COLO668 (cell line): ENCODE data around the gene KLF11.

ENCODE experiments used
- DNase-seq: peaks from one replicate; lab custom pipeline; 2025; ENCODE audit not compliant: unreplicated experiment; lab: John Stamatoyannopoulos, UW

Gene KLF11

DNA sequence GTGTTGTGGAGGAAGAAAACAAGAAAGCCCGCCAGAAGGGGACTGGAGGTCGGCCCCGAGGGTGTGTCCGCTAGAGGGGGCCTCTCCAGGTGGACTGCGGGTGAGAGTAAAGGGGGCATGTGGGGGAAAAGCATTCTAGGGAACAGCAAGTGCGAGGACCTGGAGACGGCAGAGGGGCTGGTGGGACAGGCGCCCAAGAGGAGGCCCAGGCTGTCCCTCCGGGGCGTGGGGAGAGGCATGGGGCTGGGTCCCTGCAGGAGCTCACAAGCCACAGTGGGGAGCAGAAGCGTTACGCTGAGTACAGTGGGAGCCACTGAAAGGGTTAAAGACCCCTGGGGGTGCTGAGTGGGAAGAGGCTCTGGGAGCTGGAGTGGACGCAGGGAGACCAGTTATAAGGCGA lies 1.6 kb upstream of the KLF11 start:
- DNase-seq, result no peak

DNA sequence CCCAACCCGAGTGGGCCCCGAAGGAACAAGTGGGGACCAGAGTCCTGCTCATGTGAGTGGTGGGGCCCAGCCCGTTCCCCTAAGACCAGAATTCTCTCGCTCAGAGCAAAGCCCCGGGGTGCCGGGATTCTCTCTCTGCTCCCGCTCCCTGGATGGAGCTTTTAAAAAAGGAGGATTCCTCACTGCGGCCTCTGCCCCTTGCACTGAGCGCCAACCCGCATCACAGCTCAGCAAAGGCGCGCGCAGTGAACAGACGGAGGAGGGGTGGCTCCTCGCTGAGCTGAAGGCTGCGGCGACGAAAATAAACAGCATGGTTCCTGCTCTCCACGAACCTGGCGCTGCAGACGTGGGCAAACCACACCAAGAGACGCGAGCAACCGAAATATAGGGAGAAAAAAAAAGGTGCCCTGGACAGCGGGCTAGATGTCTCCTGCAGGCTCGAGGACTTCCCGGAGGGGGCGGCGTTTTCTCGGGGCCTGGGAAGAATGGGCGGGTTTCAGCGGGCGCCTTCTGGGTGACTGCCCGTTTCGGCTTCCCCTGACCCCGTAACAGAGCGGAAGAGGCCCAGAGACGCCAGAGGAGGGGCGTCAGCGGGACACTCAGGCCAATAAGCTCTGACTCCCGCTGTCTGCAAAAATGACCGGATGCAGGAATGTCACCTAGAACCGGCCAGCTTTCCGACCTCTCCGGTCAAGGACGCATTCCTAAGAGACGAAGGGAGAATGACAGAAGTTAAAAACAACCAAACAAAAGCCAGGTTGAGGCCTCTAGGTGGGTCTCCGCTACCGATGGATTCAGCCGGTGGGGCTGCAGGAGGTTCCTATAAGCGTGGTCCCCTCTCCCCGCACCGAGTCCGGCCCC lies 819 bp upstream of the KLF11 start:
- DNase-seq, result no peak

DNA sequence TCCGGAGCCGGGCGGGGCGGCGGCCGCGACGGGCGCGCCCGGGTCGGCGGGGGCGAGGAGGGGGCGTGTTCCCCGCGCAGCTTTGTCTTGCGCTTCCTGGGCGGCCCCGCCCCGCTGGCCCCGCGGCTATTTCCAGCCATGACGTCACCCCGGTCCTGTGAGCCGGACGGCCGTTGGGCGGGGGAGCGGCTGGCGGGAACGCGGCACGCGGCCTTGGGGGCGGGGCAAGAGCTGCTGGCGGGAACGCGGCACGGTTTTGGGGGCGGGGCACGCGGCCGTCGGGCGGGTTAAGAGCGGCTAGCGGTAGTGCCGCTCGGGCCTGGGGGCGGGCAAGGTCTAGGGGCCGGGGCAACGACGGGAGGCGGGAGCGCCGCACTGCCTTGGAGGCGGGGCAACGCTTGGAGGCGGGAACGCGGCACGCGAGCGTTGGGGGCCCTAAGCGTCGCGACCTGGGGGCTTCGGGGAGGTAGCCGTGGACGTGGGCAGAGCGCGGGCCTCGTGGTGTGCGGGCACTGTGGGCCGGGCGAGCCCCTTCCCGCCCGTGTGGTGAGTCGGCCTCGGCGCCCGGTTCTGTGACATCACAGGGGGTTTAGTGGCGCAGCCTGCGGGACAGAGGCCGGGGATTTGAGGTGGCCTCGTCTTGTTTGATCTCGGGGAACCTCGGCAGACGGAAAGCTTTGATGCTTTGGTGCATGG lies 704 bp downstream of the KLF11 start:
- peak; percentile 96 for DNase-seq

DNA sequence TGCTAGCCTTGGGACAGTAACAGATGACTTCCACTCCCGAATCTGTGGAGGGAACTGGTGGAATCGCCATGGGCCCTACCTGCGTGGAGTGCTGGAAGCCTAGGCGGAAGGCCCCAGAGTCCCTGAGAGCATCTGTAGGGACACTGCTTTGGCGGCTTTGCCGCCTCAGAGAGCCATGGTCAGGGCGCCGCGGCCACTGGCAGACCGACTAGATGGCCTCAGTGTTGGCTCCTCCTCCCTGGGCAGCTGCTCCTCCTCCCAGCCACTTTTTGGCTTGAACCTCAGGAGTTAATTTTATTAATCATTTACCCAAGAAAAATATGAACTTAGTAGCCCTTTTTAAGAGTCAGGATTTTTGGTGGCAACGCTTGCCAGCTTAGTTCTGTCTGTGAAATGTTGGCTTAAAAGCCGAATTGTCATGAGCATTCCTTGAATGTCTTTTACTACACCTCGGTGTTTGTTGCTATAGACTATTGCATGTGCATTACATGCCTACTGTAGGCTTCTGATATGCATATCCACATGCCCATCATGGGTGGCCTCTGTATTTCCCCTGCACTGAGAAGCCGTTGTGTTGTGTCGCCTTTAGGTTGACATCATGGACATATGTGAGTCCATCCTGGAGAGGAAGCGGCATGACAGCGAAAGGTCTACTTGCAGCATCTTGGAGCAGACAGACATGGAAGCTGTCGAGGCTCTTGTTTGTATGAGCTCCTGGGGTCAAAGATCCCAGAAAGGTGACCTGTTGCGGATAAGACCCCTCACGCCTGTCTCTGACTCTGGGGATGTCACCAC lies 2.4 kb downstream of the KLF11 start:
- DNase-seq, result no peak

DNA sequence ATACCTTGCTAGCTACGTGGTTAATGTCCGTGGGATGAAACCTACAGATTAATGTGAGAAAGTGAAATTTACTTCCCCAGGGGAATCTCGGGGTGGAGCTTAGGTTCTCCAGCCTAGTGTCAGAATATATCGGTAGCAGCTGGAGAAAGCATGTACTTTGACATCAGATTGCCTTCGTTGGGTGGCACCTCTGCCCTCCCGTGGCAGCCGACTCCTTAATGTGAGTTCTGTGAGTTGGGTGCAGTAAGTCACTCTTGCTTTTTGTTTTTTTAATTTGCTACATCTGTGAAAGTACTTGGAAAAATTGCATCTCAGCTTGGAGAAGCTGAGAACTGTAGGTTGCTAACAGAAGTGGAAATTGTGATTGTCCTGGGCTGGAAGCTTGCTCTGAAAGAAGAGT lies 3.6 kb downstream of the KLF11 start:
- no peak for DNase-seq

DNA sequence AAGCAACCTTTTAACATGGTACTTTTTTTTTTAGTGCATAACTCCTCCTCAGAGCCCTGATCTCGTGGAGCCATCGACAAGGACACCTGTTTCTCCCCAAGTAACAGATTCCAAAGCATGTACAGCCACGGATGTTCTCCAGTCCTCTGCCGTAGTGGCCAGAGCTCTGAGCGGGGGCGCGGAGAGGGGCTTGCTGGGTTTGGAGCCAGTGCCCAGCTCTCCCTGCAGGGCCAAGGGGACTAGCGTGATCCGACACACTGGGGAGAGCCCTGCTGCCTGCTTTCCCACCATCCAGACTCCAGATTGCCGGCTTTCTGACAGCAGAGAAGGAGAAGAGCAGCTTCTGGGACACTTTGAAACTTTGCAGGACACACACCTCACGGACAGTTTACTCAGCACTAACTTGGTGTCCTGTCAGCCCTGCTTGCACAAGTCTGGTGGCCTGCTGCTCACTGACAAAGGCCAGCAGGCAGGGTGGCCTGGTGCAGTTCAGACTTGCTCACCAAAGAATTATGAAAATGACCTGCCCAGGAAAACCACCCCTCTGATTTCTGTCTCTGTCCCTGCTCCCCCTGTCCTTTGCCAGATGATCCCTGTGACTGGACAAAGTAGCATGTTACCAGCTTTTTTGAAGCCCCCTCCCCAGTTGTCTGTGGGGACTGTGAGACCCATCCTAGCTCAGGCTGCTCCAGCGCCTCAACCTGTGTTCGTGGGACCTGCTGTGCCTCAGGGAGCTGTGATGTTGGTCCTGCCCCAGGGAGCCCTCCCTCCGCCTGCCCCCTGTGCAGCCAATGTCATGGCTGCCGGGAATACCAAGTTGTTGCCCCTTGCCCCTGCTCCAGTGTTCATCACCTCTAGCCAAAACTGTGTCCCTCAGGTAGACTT lies 4.5 kb downstream of the KLF11 start:
- no peak for DNase-seq

DNA sequence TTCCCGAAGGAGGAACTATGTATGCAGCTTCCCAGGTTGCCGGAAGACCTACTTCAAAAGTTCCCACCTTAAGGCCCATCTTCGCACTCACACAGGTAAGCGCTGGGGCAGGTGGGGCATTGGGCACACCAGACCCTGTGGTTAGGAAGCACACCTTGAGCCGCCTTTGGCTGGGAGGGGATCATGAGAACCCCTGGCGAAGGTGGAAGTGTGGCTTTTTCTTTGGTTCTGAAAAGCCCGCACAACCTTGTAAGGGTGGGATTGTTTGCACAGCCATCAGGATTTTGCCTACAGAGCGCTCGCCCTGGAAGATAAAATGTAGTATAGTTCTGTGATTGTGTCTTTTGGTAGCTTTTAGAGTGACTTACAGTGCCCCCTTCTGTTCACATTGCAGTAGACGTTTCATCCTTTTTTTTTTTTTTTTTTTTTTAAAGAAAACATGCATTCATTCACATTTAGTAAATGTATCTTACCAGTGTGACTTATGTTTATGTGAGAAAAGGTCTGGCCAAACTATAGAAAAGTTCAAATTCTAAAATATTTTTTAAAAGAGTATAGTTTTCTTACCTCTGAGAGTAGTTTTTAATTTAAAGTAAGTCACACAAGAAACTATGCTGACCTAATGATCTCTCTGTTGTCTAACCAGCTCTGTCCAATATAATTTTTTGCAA lies 5.3 kb downstream of the KLF11 start:
- DNase-seq, result no peak

DNA sequence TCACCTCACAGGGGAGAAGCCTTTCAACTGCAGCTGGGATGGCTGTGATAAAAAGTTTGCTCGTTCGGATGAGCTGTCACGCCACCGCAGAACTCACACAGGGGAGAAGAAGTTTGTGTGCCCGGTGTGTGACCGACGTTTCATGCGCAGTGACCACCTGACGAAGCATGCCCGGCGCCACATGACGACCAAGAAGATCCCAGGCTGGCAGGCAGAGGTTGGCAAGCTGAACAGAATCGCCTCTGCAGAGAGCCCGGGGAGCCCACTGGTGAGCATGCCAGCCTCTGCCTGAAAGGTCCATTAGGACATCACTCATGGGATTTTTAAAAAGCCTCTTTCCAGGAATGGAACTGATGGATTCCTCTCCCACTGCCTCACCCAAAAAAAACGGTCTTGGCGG lies 8.9 kb downstream of the KLF11 start:
- no peak for DNase-seq

DNA sequence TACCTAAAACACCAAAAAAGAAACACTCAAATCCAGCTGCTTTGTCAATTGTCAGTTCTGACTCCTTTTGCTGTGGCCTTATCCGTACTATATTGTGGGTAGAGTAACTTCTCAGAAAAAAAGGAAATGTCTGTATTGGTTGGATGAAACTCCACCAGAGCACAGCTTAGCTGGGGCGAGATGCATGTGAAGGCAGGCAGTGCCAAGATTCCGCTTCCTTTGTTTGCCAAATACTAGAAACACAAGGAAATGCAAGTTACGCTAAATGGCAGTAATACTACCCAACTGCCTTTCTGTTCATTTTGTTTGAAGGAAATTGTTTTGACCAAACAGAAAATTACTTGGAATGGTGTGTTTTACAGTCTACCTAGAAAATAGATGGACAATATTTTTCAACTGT lies 10.0 kb downstream of the KLF11 start:
- no peak for DNase-seq

DNA sequence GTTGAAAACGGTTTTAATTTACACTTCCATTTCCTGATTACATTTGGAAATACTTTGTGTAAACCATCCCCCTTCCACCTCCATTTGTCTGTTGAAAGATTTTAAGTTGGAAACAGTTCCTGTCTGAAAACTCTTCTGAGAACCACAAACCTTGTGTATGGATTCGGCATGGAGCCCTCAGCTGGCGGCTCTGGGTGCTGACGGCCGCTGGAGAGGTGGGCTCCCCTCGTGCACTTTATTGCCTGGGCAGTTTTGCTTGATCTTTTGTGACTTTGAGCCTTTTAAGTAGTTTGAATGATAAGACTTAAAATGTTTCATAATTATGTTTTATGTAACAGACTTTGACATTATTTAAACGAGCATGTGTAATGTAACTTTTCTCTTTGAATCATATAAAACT lies 11.1 kb downstream of the KLF11 start:
- DNase-seq, result no peak

DNA sequence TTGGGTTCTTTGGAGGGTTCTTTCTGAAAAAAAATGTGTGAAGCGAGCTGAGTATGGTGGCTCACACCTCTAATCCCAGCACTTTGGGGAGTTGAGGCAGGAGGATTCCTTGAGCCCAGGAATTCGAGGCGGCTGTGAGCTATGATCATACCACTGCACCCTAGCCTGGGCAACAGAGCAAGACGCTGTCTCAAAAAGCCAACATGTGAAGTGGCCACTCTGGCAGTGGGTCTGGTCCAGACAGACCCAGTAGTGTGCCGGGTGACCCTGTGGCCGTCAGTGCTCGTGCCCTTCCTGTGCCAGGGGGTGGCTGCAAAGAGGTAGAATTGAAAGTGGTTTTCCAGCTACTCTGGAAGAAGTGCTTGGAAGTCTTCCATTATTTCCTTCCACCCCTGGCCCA lies 11.6 kb downstream of the KLF11 start:
- DNase-seq, result no peak

DNA sequence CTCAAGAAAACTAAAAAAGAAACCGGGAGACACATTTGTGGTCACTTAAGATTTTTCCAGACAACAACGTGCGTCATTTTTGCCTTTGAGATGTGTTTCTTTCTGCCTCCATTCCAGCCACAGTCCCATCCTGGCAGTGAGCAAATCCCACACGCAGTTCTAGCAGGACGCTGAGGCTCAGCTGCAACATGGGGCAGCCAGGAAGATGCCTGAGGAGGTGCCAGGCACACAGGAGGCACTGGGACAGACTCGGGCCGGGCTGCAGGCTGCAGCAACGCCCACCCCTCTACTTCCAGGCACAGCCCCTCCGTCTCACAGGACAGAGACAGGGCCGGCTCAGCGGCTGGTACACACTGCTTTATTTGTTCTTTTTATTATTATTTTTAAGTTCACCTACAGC lies 13.1 kb downstream of the KLF11 start:
- DNase-seq, result no peak

DNA sequence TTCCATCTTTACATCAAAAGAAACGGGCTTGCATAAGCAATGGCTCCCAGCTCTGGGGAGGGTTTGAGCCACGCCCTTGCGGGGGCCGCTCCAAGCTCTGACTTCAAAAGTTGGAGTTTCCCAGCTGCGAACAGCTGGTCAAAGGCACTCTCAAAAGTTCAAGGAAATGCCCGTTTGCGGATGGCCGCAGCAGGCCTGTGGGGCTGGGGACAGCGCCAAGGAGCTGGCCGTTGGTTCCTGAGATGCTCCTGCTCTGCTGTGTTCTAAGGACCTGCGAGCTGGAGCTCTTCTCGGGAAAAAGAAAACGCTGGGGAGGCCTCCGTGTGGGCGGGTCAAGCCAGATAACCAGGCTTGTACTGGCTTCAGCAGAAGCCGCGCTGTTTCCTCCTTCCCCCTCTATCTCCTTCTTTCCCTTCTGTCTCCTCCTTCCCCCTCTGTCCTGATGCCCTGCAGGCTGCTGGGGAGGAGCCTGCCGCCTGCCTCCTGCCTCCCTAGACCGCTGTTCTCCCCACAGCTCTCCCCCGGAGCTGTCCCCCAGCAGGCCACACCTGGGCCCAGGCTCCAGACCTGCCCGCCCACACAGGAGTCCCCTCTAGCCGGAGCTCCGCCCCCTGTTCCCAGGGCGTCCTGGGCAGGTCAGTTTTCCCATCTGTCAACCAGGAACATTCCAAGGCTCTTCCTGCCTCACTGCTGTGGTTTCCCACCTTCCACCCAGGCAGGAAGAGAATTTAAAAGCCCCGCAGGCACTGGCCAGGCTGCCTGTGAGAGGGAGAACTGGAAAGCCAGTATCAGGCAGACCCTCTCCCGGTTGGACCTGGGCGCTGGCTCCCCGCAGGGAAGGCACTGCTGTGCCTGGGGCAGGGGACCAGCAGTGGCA lies 14.1 kb downstream of the KLF11 start:
- DNase-seq, result peak; percentile 52

DNA sequence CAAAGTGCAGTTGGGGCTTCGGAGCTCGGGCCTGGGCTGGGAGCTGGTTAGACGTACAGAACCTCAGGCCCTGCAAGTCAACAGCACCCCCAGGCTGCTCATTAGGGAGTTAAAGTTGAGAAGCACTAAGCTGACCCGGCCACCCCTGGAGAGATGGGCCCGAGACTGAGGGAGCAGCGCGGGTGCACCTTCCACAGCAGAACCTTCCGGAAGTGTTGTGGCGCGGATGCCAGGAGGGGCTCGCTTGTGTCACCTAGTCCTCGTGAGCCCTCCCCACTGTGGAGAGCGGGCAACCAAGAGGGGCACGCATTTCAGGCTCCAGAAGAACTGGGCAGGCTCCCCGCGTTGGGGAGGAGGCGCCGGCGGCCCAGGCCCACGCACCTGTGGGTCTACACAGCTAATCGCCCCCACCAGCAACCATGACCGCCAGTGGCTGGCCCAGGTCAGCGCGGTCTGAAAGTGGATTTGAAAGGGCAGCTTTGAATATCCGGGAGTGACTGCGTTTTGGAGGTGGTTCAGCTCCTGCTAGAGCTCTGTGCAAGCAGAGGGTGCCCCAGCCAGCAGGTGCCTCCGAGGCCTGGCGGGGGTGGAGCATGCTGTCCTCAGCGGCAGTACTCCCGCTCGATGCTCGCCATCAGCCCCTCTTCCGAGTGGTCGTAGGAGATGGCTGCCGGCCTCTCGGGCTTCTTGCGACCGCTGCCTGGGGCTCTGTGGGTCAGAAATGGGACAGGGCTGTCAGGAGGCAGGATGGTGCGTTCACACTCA lies 15.1 kb downstream of the KLF11 start:
- no peak for DNase-seq

DNA sequence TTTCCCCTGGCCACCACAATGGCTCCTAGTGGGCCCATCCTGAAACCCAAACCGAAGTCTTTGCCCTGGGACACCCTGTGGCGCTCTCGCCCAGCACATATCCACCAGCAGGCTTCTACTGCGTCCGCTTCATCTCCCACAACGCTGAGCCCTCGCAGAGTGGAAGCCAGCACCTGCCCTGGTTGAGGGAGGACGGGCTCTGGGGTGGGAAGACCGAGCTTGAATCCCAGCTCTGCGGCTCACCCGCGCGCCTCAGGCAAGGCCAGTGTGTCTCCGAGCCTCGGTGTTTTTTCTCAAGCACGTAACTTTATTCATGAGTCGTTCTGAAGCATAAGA lies 15.6 kb downstream of the KLF11 start:
- DNase-seq, result no peak

DNA sequence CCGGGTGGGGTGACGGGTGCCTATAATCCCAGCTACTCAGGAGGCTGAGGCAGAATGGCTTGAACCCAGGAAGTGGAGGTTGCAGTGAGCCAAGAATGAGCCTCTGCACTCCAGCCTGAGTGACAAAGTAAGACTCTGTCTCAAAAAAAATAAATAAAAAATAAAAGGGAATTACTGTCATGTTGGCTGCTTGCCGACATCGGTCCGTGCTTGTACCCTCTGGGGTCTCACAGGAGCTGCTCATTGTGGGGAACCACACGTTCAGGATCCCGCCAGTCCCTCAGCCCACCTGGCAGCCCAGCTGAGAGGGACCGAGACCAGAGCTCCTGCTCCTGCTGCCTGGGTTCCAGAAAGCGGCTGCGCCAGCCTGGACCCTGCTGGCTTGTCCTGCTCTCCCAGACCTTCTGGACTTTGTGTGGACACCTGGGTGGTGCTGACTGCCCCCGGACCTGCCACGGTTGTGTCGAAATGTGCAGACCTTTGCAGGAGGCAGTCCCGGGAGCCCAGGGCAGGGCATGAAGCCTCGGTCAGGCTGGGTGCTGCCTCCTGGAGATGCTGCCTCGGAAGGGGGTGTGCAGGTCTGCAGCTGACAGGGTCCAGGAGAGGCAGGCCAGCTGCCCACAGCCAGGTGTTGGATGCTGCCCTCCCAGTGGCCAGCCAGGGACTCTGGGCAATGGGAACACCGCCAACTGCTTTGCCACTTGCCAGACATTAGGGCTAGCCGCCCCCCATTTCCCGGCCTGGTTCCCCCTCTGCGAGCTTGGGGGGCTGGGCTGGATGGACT lies 16.4 kb downstream of the KLF11 start:
- no peak for DNase-seq

DNA sequence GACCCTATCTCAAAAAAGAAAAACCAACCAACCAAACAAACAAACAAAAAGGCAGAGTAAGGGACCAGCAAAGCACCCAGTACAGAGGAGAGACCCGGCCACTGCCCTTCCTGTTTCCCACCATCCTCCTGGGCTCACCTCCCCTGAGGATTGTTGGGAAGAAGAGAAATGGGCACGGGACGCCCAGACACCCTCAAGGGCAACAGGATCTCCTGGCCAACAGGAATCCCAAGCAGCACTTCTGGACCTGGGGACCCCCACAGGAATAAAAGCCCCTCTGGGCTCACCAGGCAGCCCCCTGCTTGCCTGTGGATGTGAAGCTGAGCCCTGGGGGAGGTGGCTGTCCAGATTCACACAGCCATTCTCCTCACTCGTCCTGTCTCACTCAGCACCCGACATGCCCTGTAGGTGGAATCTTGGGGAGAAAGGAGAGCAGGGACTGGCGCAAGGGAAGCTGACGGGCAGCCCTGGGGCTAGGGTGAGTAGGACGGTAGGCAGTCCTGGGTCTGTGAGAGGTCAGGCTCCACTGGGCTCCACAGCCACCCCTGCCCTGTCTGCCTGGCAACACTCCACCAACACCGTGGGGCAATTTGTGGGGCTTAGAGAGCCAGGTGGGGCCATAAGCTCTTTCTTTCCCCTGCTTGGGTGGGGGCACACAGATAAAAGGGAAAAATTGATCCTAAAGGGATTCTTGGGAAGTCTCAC lies 18.0 kb downstream of the KLF11 start:
- no peak for DNase-seq
